HG03280 (cell line): ENCODE data around the gene RNF44.

Experiments
- ATAC-seq: cut with Tn5 transposase; IDR thresholded peaks from one replicate; pipeline ENCODE4 v1.9.1; 2021; ENCODE audit warnings: mild to moderate bottlenecking, moderate library complexity; ENCODE audit not compliant: unreplicated experiment

Gene RNF44

DNA sequence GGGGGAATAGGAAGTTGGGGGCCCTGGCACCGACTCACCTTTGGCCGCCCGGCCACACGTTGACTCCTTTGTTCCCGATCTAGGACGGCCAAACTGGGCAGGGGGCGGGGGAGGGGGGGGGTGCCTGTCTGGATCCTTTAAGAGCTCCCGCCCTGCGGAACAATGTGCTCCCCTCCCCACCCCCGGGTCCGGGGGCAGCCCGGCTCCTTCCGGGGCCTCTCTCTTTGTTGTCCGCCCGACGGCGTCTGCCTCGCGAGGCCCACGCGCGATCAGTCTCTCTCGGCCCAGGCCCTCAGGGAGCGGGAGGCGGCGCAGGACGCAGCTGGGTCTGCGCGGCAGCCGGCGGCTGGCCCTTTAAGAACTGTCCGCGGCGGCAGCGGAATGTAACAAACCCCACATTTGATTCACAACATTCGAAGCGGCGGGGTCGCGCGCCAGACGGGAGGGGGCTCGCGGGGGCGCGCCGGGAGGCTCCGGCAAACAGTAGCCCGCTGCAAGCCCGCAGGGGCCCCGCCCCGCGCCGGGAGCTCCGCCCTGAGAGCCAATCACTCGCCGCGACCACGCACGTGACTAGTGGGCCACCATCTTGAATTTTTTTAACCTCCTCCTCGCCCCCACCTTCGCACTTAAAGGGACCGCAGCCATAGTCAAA, at the start of gene RNF44:
Gene RNF44, minus strand, starts transcription at position 501 of the 652 bp plus-strand sequence. CDS start 4,930 bp downstream, outside the sequence.
- ATAC-seq, result peak; percentile 63

DNA sequence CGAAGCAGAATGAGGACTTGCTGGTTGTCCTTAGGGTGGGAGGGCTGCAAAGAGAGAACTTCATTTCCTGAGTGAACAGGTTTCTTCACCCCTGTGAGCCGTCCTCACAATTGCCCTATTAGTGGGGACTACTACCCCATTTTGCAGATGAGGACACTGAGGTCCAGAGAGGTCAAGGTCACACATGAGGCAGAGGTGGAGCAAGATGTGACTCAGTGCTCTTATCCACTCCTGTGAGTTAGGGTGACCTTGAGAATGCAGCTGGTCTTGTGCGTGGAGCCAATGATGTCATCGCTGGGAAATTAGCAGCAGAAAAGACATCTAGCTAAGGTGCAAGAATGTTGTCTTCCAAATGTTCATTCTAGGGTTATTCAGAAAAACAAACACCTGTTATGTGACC, 45.9 kb upstream of the RNF44 start:
- no peak for ATAC-seq

DNA sequence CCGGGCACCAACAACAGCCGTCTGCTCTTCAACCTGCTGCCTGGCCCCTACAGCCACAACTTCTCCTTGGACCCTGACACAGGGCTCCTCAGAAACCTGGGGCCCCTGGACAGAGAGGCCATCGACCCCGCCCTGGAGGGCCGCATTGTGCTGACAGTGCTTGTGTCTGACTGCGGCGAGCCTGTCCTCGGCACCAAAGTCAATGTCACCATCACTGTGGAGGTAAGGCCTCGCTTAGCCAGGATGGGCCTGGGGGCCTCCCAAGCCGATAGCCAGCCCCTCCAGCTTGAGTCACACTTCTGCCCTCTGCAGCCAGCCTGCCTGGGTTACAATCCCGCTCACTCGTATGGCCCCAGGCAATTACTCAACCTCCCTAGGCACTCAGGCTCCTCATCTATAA, 44.2 kb upstream of the RNF44 start:
- no peak for ATAC-seq

DNA sequence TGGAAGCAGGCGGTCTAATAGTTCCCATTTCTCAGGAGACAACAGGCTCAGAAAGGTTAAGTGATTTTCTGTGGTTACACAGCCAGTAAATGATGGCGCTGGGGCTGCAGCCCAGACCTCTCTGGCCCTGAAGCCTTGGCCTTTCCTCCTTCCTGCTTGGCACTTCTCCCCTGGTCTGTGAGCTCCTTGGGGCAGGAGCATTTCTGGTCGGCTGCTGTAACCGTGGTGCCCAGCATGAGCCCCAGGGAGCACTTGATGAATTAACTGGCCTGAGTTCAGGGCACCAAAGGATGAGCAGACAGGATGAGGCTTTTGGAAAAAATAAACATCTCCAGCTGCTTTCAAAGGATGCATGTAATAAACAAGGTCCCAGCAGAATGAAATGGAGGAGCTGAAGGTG, 42.1 kb upstream of the RNF44 start:
- no peak for ATAC-seq

DNA sequence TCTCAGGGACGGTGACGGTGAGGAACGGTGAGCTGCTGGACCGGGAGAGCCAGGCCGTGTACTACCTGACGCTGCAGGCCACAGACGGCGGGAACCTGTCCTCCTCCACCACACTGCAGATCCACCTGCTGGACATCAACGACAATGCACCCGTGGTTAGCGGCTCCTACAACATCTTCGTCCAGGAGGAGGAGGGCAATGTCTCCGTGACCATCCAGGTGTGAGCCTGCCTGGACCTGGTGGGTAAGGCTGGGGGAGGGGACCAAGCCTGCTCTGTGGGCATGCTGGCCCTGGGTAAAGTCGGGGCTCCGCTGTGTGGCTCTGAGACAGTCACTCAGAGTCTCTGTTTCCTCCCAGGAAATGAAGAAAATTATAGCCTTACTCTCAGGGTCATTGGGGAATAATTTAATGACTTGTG, 41.2 kb upstream of the RNF44 start:
- no peak for ATAC-seq

DNA sequence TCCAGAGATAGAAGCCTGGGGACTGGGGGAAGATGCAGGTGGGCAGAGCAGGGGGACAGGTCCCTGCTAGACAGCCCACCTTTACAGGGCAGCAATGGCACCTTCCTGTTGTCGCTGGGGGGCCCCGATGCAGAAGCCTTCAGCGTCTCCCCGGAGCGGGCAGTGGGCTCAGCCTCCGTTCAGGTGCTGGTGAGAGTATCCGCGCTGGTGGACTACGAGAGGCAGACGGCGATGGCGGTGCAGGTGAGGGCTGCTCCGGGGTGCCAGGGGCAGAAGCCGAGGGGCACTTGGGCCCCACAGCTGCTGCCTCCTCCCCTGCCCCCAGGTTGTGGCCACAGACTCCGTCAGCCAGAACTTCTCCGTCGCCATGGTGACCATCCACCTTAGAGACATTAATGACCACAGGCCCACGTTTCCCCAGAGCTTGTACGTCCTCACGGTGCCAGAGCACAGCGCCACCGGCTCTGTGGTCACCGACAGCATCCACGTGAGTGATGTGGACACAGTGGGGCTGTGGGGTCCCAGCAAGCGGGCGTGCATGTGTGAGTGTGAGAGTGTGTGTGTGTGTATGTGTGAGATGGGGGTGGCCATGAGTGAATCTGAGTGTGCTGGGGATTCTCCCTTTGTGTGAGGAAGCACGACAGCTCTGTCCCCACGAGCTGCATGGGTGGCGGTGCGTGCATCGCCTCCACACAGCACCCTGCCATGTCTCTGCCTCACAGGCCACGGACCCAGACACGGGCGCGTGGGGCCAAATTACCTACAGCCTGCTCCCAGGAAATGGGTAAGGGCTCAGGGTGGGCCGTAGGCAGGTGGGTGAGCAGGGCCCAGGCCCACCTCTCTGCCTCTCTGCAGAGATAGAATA, 40.3 kb upstream of the RNF44 start:
- ATAC-seq, result no peak

DNA sequence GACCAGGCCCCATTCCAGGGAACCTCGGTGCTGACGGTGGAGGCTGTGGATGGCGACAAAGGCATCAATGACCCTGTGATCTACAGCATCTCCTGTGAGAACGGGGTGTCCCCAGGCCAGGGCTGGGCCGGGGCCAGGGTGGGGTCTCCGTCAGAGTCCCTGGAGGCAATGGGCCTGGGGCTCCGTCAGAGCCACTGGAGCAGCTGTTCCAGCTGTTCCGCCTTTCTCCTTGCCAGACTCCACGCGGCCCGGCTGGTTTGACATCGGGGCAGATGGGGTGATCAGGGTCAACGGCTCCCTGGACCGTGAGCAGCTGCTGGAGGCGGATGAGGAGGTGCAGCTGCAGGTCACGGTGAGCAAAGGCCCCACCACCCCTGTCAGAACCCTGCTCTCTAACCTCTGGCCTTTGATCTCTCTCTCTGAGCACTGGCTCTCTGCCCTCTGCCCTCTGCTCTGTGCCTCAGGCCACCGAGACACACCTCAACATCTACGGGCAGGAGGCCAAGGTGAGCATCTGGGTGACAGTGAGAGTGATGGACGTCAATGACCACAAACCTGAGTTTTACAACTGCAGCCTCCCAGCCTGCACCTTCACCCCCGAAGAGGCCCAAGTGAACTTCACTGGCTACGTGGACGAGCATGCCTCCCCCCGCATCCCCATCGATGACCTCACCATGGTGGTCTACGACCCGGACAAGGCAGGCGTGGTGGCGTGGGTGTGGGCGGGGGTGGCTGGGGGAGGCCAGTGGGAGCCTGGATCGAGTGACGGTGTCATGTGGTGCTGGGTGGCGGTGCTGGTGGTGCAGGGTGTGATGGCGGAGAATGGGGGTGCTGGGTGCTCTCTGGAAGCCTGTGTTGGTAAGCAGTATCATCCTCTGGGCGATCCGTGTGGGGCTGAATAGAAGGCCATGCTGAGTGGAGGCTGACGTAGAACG, 38.6 kb upstream of the RNF44 start:
- no peak for ATAC-seq

DNA sequence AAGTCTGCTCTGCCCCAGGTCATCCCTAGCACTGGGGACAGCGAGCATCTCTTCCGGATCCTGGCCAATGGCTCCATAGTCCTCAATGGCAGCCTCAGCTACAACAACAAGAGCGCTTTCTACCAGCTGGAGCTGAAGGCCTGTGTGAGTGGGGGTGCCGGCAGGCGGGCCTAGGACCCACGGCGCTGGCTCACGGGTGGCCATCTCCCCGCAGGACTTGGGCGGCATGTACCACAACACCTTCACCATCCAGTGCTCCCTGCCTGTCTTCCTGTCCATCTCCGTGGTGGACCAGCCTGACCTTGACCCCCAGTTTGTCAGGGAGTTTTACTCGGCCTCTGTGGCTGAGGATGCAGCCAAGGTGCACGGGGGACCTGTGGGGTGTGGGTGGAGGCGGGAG, 37.9 kb upstream of the RNF44 start:
- no peak for ATAC-seq

DNA sequence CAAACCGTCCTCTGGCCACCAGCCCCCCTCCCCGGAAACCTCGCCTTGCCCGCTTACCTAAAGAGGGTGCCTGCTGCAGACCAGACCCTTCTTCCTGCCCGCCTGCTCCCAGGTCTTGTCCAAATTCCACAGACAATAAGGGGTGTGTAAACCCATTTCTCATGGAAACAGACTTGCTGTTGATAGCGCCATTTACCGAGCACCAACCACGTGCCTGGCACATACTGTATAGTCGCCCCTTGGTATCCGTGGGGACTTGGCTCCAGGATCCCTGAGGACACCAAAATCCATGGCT, 37.0 kb upstream of the RNF44 start:
- ATAC-seq, result no peak

DNA sequence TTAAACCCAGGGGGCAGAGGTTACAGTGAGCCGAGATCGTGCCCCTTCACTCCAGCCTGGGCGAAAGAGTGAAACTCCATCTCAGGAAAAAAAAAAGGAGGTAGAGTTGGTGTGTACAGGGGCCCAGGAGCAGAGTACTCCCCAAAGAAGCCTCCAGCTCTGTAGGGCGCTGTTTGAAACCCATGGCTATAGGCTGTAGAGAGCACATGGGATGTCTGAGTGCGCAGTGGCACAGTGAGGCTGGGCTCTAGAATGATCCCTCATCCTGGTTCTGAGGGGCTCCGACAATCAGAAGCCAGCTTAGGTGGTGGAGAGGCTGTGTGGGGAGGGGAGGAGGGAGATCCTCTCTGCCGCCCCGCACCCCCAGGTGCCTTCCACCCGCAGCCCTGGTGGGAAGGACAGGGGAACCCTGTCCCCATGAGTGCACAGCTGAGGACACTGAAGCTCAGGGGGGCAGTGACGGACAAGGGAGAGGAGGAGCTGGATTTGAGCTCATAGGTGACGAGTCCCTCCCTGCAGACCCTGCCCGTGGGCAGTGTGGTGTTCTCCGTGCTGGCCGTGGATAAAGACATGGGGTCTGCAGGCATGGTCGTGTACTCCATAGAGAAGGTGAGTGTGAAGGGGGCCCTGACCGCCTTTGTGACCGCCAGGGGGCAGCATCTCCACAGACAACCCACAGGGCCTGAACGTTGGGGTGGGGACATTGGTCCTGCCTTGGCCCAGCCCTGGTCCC, 36.5 kb upstream of the RNF44 start:
- peak; percentile 78 for ATAC-seq

DNA sequence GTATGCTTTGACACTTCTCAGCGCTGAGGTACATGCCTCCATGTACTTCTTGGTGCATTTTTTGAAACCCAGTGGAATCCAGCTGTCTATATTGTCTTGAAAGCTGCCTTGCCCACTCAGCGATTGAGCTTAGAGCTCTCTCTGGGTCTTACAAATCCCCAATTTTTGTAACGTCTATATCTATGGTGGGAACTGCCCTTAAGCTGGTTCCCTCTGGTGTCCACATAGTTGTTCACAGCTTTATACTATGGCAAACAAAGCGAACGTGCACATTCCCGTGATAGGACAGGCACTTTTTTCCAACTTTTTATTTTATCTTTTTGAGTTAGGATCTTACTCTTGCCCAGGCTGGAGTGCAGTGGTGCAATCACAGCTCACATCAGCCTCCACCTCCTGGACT, 32.8 kb upstream of the RNF44 start:
- ATAC-seq, result no peak

DNA sequence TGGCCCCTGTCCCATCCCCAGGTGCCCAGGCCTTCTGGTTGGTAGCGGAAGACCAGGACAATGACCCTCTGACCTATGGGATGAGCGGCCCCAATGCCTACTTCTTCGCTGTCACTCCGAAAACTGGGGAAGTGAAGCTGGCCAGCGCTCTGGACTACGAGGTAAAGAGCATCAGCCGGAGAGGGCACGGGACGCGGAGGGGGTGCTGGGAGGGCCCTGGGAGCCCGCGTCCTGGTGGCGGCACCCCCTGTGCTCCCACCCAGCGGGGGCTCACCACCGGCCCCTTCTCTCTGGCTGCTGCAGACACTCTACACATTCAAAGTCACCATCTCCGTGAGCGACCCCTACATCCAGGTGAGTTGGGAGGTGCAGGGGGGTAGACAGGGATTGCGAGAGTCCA, 31.5 kb upstream of the RNF44 start:
- ATAC-seq, result no peak

DNA sequence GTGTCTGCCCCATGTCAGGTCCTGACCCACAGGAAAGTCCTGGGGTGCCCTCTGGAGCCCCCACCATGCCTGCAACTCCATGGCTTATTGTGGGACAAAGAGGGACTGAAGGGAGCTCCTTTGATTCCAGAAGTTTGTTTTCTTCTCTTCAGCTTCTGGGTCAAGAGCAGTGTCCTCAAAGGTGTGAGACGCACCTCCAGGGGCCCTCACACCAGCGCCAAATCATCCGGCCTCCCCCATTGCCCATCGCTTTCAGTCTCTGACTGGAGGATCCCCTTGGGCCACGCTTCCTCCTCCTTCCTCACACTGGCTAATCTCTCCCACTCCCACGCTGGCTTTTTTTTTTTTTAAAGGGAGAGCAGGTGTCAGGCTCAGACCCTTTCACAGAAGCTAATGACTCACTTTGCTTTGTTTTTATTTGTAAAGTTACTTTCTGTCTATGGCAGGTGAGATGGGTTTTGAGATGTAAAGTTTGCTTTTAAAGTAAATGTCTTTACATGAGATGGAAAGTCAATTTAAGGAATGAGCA, 28.6 kb upstream of the RNF44 start:
- no peak for ATAC-seq

DNA sequence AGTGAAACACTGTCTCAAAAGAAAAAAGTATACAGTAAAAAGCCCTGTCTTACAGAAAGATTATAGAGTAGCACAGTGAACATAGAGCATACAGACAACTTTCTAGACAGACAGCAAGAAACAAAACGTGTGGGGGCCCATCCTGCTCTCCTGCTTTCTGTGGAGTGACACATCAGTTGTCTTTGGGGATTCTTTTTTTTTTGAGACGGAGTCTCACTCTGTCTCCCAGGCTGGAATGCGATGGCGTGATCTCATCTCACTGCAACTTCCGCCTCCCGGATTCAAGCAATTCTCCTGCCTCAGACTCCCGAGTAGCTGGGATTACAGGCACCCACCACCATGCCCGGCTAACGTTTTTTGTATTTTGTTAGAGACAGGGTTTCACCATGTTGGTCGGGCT, 26.8 kb upstream of the RNF44 start:
- no peak for ATAC-seq

DNA sequence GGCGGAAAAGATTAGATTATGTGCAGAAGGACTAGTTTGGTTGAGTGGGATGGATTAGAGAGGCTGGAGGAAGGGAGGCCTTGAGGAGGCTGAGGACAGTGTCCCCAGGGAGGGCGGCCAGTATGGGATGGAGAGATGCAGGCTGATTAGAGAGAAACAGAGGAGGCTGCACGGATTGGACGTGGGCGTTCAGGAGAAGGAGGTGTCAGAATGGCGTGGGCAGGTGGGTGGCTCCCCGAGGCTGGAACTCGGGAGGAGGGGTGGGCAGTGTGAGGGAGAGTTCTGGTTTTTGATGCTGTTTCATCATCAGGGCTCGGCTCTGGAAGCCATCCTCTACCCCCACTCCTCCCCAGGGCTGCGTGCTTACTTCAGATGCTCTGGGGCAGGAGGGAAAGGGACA, 25.0 kb upstream of the RNF44 start:
- ATAC-seq, result no peak

DNA sequence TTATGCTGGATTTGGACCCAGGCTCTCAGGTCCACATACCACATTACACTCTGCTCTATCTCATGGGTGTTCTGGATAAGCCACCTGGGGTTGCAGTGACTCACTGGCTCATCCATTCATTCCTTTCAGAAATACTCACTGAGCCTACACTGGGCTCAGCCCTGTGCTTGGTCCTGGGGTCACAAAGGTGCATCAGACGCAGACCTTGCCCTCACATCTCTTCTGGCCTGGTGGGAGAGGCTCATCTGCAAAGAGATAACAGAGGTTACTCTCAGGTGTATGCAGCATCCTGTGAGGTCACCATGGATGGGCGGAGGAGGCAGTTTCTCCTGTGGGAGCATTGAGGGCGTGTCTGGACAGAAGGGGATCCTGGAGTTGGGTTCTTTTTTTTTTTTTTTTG, 24.1 kb upstream of the RNF44 start:
- no peak for ATAC-seq

DNA sequence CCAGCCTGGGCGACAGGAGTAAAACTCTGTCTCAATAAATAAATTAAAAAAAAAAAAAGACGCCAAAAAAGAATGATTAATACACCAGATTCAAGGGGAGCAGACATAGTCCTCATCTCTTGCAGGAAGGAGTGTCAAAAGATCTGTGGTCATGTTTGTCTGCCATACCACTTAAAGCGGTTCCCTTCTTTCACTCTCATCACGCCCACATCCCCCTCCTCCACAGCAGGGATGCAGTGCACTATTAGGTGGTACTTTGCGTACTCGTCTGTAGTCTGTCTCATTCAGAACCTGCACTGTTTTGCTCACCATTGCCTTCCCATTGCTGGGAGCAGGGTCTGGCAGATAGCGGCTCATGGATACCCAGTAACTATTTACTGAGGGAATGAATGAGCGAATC, 23.2 kb upstream of the RNF44 start:
- no peak for ATAC-seq

DNA sequence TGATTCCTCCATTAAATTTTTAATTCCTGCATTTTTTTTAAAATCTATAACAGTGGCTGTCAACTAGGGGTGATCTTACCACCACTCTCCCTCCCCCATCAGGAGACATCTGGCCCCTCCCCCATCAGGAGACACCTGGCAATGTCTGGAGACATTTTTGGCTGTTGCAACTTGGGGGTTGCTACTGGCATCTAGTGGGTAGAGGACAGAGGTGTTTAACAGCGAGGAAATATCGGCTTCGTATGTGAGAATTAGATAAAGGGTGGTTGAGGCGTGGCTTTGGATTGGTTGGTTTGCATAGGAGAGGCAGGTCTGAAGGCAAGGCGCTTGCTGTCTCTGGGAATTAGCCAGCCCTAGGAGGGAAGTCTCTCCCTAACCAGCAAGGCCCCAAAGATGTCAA, 22.5 kb upstream of the RNF44 start:
- ATAC-seq, result no peak

DNA sequence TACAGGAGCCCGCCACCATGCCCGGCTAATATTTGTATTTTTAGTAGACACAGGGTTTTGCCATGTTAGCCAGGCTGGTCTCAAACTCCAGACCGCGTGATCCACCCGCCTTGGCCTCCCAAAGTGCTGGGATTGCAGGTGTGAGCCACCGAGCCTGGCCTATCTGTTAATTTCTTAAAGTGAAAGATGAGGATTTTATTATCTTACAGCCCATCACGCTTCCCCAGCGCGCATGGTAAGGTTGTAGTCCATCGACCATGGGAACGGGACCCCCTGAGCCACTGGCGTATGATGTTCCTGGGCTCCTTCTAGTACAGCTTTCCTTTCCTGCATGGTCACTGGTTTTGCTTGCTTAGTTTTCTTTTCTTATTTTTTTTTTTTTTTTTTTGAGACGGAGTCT, 20.6 kb upstream of the RNF44 start:
- ATAC-seq, result no peak

DNA sequence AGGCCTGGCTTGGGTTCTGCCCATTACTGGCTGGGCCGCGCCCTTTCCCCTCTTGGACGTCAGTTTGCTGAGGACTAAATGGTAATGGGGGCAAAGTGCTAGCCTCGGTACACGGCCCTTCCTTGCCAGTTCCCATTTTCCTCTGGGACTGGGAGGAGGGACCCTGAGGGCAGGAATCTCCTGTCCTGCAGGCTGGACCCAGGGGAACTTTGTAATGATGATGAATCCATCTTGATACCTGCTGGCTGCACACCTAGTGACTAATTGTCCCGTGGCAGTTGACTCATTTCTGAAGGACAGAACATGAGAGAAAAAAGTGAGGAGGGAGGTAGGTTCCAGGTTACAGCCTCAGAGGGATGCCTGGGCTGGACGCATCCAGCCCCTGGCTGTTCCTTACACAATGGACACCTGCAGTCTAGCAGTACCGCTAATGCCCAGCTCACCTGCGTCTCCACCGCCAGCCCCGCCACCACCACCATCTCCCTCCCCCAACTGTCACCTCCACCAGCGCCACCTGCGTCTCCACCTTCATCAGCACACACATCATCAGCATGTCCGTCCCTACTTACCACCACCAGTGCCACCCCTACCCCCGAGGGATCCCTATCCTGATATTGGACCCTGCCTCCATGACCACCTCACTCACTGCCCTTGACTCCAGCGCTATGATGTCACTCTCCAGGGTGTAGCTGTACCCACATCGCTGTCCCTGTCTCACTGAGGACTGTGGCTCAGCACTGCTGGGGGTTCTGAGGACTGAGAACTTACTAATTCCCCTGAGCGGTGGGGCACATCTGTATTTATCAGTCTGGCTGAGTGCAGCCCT, 16.3 kb upstream of the RNF44 start:
- no peak for ATAC-seq
